ENCODE measurements around the gene CLIP4. TPM values are rescaled to one million over a fixed set of nuclear protein-coding genes. Genes with fewer than 3 reads are reported as not detected.

Gene CLIP4
- total and polyA plus RNA-seq, 11 donors, result 9.6 to 57.4 (median 42.6) TPM

DNA sequence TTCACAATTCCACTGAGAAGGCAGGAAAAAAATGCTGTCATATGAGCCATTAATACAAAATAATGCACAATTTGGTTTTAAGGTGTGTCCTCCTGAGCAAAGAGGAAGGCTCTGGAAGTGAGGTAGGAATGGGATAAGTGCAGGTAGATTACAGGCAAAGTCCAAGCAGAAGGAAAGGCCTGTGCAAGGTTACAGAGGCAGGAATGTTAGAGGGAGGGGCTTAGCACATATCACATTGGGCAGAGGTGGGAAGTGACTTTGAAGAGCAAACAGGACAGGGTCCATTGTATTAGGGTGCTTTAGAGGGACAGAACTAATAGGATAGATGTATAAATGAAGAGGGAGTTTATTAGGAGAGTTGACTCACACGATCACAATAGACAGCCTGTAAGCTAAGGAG is 14.7 kb upstream of the CLIP4 start:
- Histone ChIP-seq H3K4me3 (no peak overlapping the region), H3K27me3 (no peaks in the 10 kb centered on the region), H3K36me3 (no peaks in the 10 kb centered on the region), H3K27ac (no peak overlapping the region), H3K9me3 (no peaks in the 10 kb centered on the region), H3K4me1 (no peaks in the 10 kb centered on the region)
- DNase-seq (no peak), ATAC-seq (no peak)
- intact Hi-C loops (cut with DNase I), result no loop called here
- TF ChIP-seq POLR2A (IDR thresholded peaks at IDR 0.05) (no peak), CTCF (IDR thresholded peaks at IDR 0.05) (no peak)
- 80 to 84% (median 83%) methylated on average over 1 of the region's 1 CpG for WGBS, 4 donors

- no peak overlapping the region for H3K4me3 ChIP-seq
- intact Hi-C loops (cut with DNase I), result no loop called here
- H3K36me3 ChIP-seq, result no peaks in the 10 kb centered on the region
- H3K9me3 ChIP-seq, result no peaks in the 10 kb centered on the region
- no peaks in the 10 kb centered on the region for H3K4me1 ChIP-seq
- TF ChIP-seq POLR2A (IDR thresholded peaks at IDR 0.05), result no peak
- no peak for TF ChIP-seq CTCF (IDR thresholded peaks at IDR 0.05)
- no peak for ATAC-seq
- WGBS, 4 donors, result 79 to 91% (median 85%) methylated on average over 5 of the region's 5 CpGs
- H3K27ac ChIP-seq, result no peak overlapping the region
- no peak for DNase-seq
- H3K27me3 ChIP-seq, result no peaks in the 10 kb centered on the region
These were observed 10.5 kb upstream of the CLIP4 start for GRCh38 chr2:29104688-29105087.

GRCh38 chr2:29105375-29105774 is 9.8 kb upstream of the CLIP4 start:
- Histone ChIP-seq H3K36me3 (no peaks in the 10 kb centered on the region), H3K27ac (no peak overlapping the region), H3K27me3 (no peaks in the 10 kb centered on the region), H3K4me3 (no peak overlapping the region), H3K9me3 (no peaks in the 10 kb centered on the region), H3K4me1 (no peaks in the 10 kb centered on the region)
- no peak for TF ChIP-seq POLR2A (IDR thresholded peaks at IDR 0.05)
- no peak for TF ChIP-seq CTCF (IDR thresholded peaks at IDR 0.05)
- ATAC-seq (no peak), DNase-seq (no peak)
- whole genome bisulfite sequencing, 4 donors, result 49 to 59% (median 56%) methylated on average over 2 of the region's 2 CpGs
- intact Hi-C loops (cut with DNase I), result no loop called here

DNA sequence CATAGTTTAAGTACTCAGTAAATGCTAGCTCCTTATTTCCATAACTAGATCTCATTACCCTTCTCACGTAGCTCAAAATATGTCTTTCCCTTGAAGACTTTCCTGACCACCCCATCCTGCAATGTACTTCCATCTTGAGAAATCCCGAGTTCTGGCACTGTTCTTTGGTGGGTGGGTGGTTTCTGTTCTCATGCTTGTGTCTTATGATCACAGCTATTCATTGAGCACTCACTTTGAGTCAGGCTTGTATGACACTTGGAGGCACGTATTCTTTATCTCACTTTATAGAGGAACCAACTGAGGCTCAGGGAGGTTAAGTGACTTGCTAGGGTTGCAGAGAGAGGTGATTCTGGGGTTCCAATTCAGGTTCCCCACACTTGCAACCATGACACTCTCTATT is 9.0 kb upstream of the CLIP4 start:
- intact Hi-C loops (cut with DNase I), result no loop called here
- ATAC-seq, result no peak
- H3K9me3 ChIP-seq, result no peaks in the 10 kb centered on the region
- no peaks in the 10 kb centered on the region for H3K36me3 ChIP-seq
- H3K27me3 ChIP-seq, result no peaks in the 10 kb centered on the region
- H3K4me3 ChIP-seq, result no peak overlapping the region
- peaks cover 0 to 7% (median 0%) of the 10 kb centered on the region in 12 donors for H3K4me1 ChIP-seq
- no peak overlapping the region for H3K27ac ChIP-seq
- WGBS, 4 donors, result 78 to 87% (median 84%) methylated on average over 3 of the region's 3 CpGs
- DNase-seq, result no peak
- TF ChIP-seq CTCF (IDR thresholded peaks at IDR 0.05), result no peak
- TF ChIP-seq POLR2A (IDR thresholded peaks at IDR 0.05), result no peak

Data from heart left ventricle (tissue), 16 donors.